Measurements from ENCODE around the gene RAI1.
"Not testable (repeated sequence)": the region's sequence is repeated elsewhere in the genome, so short reads cannot be mapped to it uniquely, and the experiment has no call there.

Gene RAI1

GRCh38 chr17:17798573-17799255, 117.5 kb downstream of the RAI1 start:
- DNase-seq = no peak

- DNase-seq = no peak
Measured at GRCh38 chr17:17800504-17801021, 119.3 kb downstream of the RAI1 start.

GRCh38 chr17:17801800-17802481, 120.7 kb downstream of the RAI1 start:
- DNase-seq = no peak

GRCh38 chr17:17804007-17804406, 122.7 kb downstream of the RAI1 start:
- no peak for DNase-seq

GRCh38 chr17:17805575-17805974, 124.3 kb downstream of the RAI1 start:
- DNase-seq = no peak

- no peak for DNase-seq
Measured at GRCh38 chr17:17806035-17806434, 124.8 kb downstream of the RAI1 start.

- no peak for DNase-seq
Measured at GRCh38 chr17:17806611-17807274, 125.5 kb downstream of the RAI1 start.

GRCh38 chr17:17807440-17807839, 126.2 kb downstream of the RAI1 start:
- no peak for DNase-seq

- not testable (repeated sequence) for DNase-seq
Measured at GRCh38 chr17:17808200-17808599, 126.9 kb downstream of the RAI1 start.

GRCh38 chr17:17808706-17809432, 127.6 kb downstream of the RAI1 start:
- no peak for DNase-seq

GRCh38 chr17:17809531-17810083, 128.3 kb downstream of the RAI1 start:
- no peak for DNase-seq

GRCh38 chr17:17810084-17810894, 129.0 kb downstream of the RAI1 start:
- DNase-seq = no peak

GRCh38 chr17:17810895-17811248, 129.6 kb downstream of the RAI1 start:
- DNase-seq = no peak

GRCh38 chr17:17811381-17812210, 130.3 kb downstream of the RAI1 start:
- DNase-seq = no peak

- peak in 10 of 14 donors; percentile 33 to 82 (median 52) for DNase-seq
Measured at GRCh38 chr17:17812211-17813054, 131.2 kb downstream of the RAI1 start.

GRCh38 chr17:17813055-17813724, 131.9 kb downstream of the RAI1 start:
- DNase-seq = no peak

GRCh38 chr17:17813725-17814095, 132.5 kb downstream of the RAI1 start:
- DNase-seq = no peak

GRCh38 chr17:17814162-17815061, 133.2 kb downstream of the RAI1 start:
- peak in 1 of 14 donors; percentile 55 for DNase-seq

Measured in C1 segment of cervical spinal cord (tissue), 14 donors.